ENCODE measurements around the gene TNPO2. TPM values are rescaled to one million over a fixed set of nuclear protein-coding genes. Genes with fewer than 3 reads are reported as not detected.
A peak's percentile ranks its signal among the peaks of the same experiment; 100 is the strongest.

TNPO2 gene
- total RNA-seq, 4 donors from 2014 or later, result 42.8 to 71.9 (median 62.8) TPM

GRCh38 chr19:12723381-12723640, 421 bp downstream of the TNPO2 start:
- H3K27ac ChIP-seq (replicated peaks in 1 of 4), result peak overlapping the region; percentile 97 to 99 (median 98)
- no peak for TF ChIP-seq POLR2AphosphoS5 (IDR thresholded peaks at IDR 0.05)
- no peak for TF ChIP-seq EP300 (IDR thresholded peaks at IDR 0.05)
- TF ChIP-seq POLR2A (IDR thresholded peaks at IDR 0.05; ENCODE audit: low read depth), result no peak
- no peak for TF ChIP-seq CTCF (IDR thresholded peaks at IDR 0.05)
- no peaks in the 10 kb centered on the region for H3K27me3 ChIP-seq
- DNase-seq (ENCODE audit: extremely low spot score), result no peak
- intact Hi-C loops (cut with DNase I), result loop anchor here (5.0 kb wide), 1 partner anchor 51 kb away; no protein-coding TSS in a partner anchor
- H3K4me3 ChIP-seq, result peak overlapping the region; percentile 88 to 98 (median 91)
- H3K36me3 ChIP-seq, result peaks cover 7 to 20% (median 16%) of the 10 kb centered on the region in 4 donors
- peaks cover 46 to 54% (median 53%) of the 10 kb centered on the region in 4 donors for H3K4me1 ChIP-seq
- H3K9me3 ChIP-seq, result no peaks in the 10 kb centered on the region
- 7% methylated on average over 6 of the region's 7 CpGs for WGBS

GRCh38 chr19:12722566-12723380, 959 bp downstream of the TNPO2 start:
- peak; percentile 99 for DNase-seq (ENCODE audit: extremely low spot score)
- under 1% methylated on average over 32 of the region's 32 CpGs for WGBS
- no peaks in the 10 kb centered on the region for H3K9me3 ChIP-seq
- peaks cover 46 to 56% (median 55%) of the 10 kb centered on the region in 4 donors for H3K4me1 ChIP-seq
- intact Hi-C loops (cut with DNase I), result loop anchor here (5.0 kb wide), 1 partner anchor 50 kb away; no protein-coding TSS in a partner anchor
- no peaks in the 10 kb centered on the region for H3K27me3 ChIP-seq
- peaks cover 10 to 20% (median 19%) of the 10 kb centered on the region in 4 donors for H3K36me3 ChIP-seq
- H3K27ac ChIP-seq (replicated peaks in 1 of 4), result peak overlapping the region; percentile 97 to 99 (median 98)
- peak overlapping the region; percentile 88 to 98 (median 91) for H3K4me3 ChIP-seq
- TF ChIP-seq EP300 (IDR thresholded peaks at IDR 0.05) (no peak), POLR2AphosphoS5 (IDR thresholded peaks at IDR 0.05) (peak; percentile 85 to 89)

- peak overlapping the region; percentile 97 to 99 (median 98) for H3K27ac ChIP-seq (replicated peaks in 1 of 4)
- H3K4me1 ChIP-seq, result peaks cover 46 to 59% (median 56%) of the 10 kb centered on the region in 4 donors
- intact Hi-C loops (cut with DNase I), result loop anchor here (5.0 kb wide), 1 partner anchor 50 kb away; no protein-coding TSS in a partner anchor
- 0% methylated on average over 26 of the region's 65 CpGs for WGBS
- H3K9me3 ChIP-seq, result no peaks in the 10 kb centered on the region
- H3K4me3 ChIP-seq, result peak overlapping the region; percentile 88 to 98 (median 91)
- H3K27me3 ChIP-seq, result no peaks in the 10 kb centered on the region
- H3K36me3 ChIP-seq, result peaks cover 16 to 24% (median 20%) of the 10 kb centered on the region in 4 donors
- TF ChIP-seq CTCF (IDR thresholded peaks at IDR 0.05) (no peak), POLR2A (IDR thresholded peaks at IDR 0.05; ENCODE audit: low read depth) (no peak), EP300 (IDR thresholded peaks at IDR 0.05) (no peak), POLR2AphosphoS5 (IDR thresholded peaks at IDR 0.05) (no peak)
- DNase-seq (ENCODE audit: extremely low spot score), result peak; percentile 93
These were observed 1.8 kb downstream of the TNPO2 start for GRCh38 chr19:12721656-12722565.

- intact Hi-C loops (cut with DNase I), result loop anchor here (5.0 kb wide), 1 partner anchor 49 kb away; no protein-coding TSS in a partner anchor
- DNase-seq (ENCODE audit: extremely low spot score), result no peak
- no peaks in the 10 kb centered on the region for H3K9me3 ChIP-seq
- H3K27me3 ChIP-seq, result no peaks in the 10 kb centered on the region
- WGBS, result 2% methylated on average over 18 of the region's 59 CpGs
- H3K36me3 ChIP-seq, result peaks cover 22 to 33% (median 28%) of the 10 kb centered on the region in 4 donors
- TF ChIP-seq EP300 (IDR thresholded peaks at IDR 0.05), result no peak
- TF ChIP-seq CTCF (IDR thresholded peaks at IDR 0.05), result no peak
- TF ChIP-seq POLR2A (IDR thresholded peaks at IDR 0.05; ENCODE audit: low read depth), result no peak
- TF ChIP-seq POLR2AphosphoS5 (IDR thresholded peaks at IDR 0.05), result peak in 1 of 2 donors; percentile 8
- peak overlapping the region; percentile 97 to 99 (median 98) for H3K27ac ChIP-seq (replicated peaks in 1 of 4)
- peaks cover 46 to 64% (median 61%) of the 10 kb centered on the region in 4 donors for H3K4me1 ChIP-seq
- H3K4me3 ChIP-seq, result peak overlapping the region; percentile 88 to 98 (median 91)
These were observed 2.7 kb downstream of the TNPO2 start for GRCh38 chr19:12720851-12721655.

Data from esophagus muscularis mucosa (tissue), 4 donors.